SK-N-SH (cell line): ENCODE results near the gene CCDC40. TPM values are rescaled to one million over a fixed set of nuclear protein-coding genes. Genes with fewer than 3 reads are reported as not detected.

Source experiments
- CTCF ChIA-PET: fragments of 300-600, 350-600 bp; formaldehyde crosslinking; extraction: SDS; loops from one replicate; lab custom pipeline; 2021; lab: Yijun Ruan, JAX
- POLR2A ChIA-PET: fragments of 350-600 bp; sonication (Branson Sonifier 250); formaldehyde crosslinking; extraction: SDS; loops from one replicate; lab custom pipeline; 2020; ENCODE audit warnings: antibody characterized with exemption, inconsistent platforms; lab: Yijun Ruan, JAX
- DNase-seq: peaks from one replicate; pipeline ENCODE4 v3.0.0; 2012
- H2AFZ ChIP-seq: fragments of 200-600 bp; sonication (generic); 2 replicates; pipeline ENCODE4 v1.8.1; 2016; ENCODE audit warnings: antibody characterized with exemption, mild to moderate bottlenecking, low read depth
- H3F3A ChIP-seq: fragments of 200-600 bp; sonication (generic); replicated peaks from 2 replicates; pipeline ENCODE3; 2016; ENCODE audit warnings: antibody characterized with exemption, mild to moderate bottlenecking; ENCODE audit not compliant: insufficient read depth
- H3K27ac ChIP-seq, 2 experiments: fragments of 200-500 bp in 1 of 2; fragments of 200-600 bp in 1 of 2; sonication (Bioruptor generic) in 1 of 2; sonication (generic), shearing (Covaris generic) in 1 of 2; 2 replicates each; pipeline versions ENCODE4 v1.5.1 to v1.6.1; 2014 to 2016; ENCODE audit warnings: low read depth in 2 of 2, inconsistent platforms in 1 of 2, low read length in 1 of 2, mild to moderate bottlenecking in 1 of 2, mixed read lengths in 1 of 2
- H3K27me3 ChIP-seq: fragments of 200-600 bp; sonication (generic), shearing (Covaris generic); 2 replicates; pipeline ENCODE4 v1.6.1; 2016; ENCODE audit warnings: mixed run types; ENCODE audit not compliant: insufficient read depth
- H3K36me3 ChIP-seq, 2 experiments: fragments of 200-500 bp in 1 of 2; fragments of 200-600 bp in 1 of 2; sonication (Bioruptor generic) in 1 of 2; sonication (generic) in 1 of 2; replicated peaks in 1 of 2; 2 replicates each; pipeline versions ENCODE3 to v1.5.1; 2014 to 2016; ENCODE audit warnings: low read length in 1 of 2, mild to moderate bottlenecking in 1 of 2; ENCODE audit not compliant: insufficient read depth in 2 of 2, control insufficient read depth in 1 of 2
- H3K4me1 ChIP-seq, 2 experiments: fragments of 200-500 bp in 1 of 2; fragments of 200-600 bp in 1 of 2; sonication (Bioruptor generic) in 1 of 2; sonication (generic), shearing (Covaris generic) in 1 of 2; 2 replicates each; pipeline versions ENCODE4 v1.5.1 to v1.6.1; 2014 to 2016; ENCODE audit warnings: low read depth in 1 of 2, low read length in 1 of 2, mixed run types in 1 of 2; ENCODE audit not compliant: insufficient read depth in 2 of 2, control insufficient read depth in 1 of 2
- H3K4me2 ChIP-seq: fragments of 200-600 bp; sonication (generic), shearing (Covaris generic); 2 replicates; pipeline ENCODE4 v1.6.1; 2017; ENCODE audit warnings: mixed run types
- H3K4me3 ChIP-seq, 2 experiments: fragments of 200-500 bp in 1 of 2; fragments of 200-600 bp in 1 of 2; sonication (Bioruptor generic) in 1 of 2; sonication (generic), shearing (Covaris generic) in 1 of 2; 2 replicates each; pipeline versions ENCODE4 v1.5.1 to v1.8.1; 2014 to 2016; ENCODE audit warnings: low read depth in 2 of 2, inconsistent platforms in 1 of 2, low read length in 1 of 2, mild to moderate bottlenecking in 1 of 2, mixed read lengths in 1 of 2, moderate library complexity in 1 of 2
- H3K79me2 ChIP-seq: fragments of 200-600 bp; sonication (generic); 2 replicates; pipeline ENCODE4 v1.8.1; 2017; ENCODE audit warnings: mild to moderate bottlenecking; ENCODE audit not compliant: insufficient read depth
- H3K9ac ChIP-seq: fragments of 200-600 bp; sonication (generic); 2 replicates; pipeline ENCODE4 v1.6.1; 2017; ENCODE audit warnings: mixed run types
- H3K9me2 ChIP-seq: fragments of 200-600 bp; sonication (generic); 2 replicates; pipeline ENCODE4 v1.6.1; 2017; ENCODE audit warnings: mixed run types
- H3K9me3 ChIP-seq: fragments of 200-600 bp; sonication (generic); 2 replicates; pipeline ENCODE4 v1.6.1; 2017; ENCODE audit warnings: mixed run types, mild to moderate bottlenecking, moderate library complexity
- H4K20me1 ChIP-seq: fragments of 200-600 bp; sonication (generic); 2 replicates; pipeline ENCODE4 v1.6.1; 2017; ENCODE audit warnings: mild to moderate bottlenecking, mixed run types; ENCODE audit not compliant: insufficient read depth
- FOXJ3 ChIP-seq: sonication (generic); formaldehyde crosslinking; IDR thresholded peaks from 2 replicates; pipeline ENCODE4 v1.5.1; 2020; ENCODE audit warnings: mild to moderate bottlenecking, missing genetic modification reagents
- FOXM1 ChIP-seq: IDR thresholded peaks from 2 replicates; pipeline ENCODE4 v1.4.0; 2012; ENCODE audit warnings: low read depth, mild to moderate bottlenecking
- NFIC ChIP-seq: IDR thresholded peaks from 2 replicates; pipeline ENCODE4 v1.4.0; 2012; ENCODE audit warnings: borderline replicate concordance
- POLR2AphosphoS5 ChIP-seq: IDR thresholded peaks from 2 replicates; pipeline ENCODE4 v1.6.1; 2012; ENCODE audit warnings: low read depth, low read length
- RAD21 ChIP-seq: IDR thresholded peaks from 2 replicates; pipeline ENCODE4 v1.6.1; 2012; ENCODE audit warnings: mild to moderate bottlenecking, low read length
- RCOR1 ChIP-seq: fragments of 150-350 bp; IDR thresholded peaks from 2 replicates; pipeline ENCODE4 v1.6.1; 2017; ENCODE audit warnings: antibody characterized with exemption, low read length
- REST ChIP-seq: IDR thresholded peaks from 2 replicates; pipeline ENCODE4 v1.6.1; 2012; ENCODE audit warnings: mild to moderate bottlenecking, low read depth, low read length, moderate library complexity
- RFX5 ChIP-seq: IDR thresholded peaks from 2 replicates; pipeline ENCODE4 v1.6.1; 2012; ENCODE audit warnings: mild to moderate bottlenecking, improper control_type of control experiment, low read length
- SIN3A ChIP-seq: IDR thresholded peaks from 2 replicates; pipeline ENCODE4 v1.6.1; 2012; ENCODE audit warnings: low read depth, mild to moderate bottlenecking, low read length, moderate library complexity, borderline replicate concordance
- SMC3 ChIP-seq: IDR thresholded peaks from 2 replicates; pipeline ENCODE4 v1.6.1; 2012; ENCODE audit warnings: low read depth, low read length, improper control_type of control experiment
- TAF1 ChIP-seq: IDR thresholded peaks from 2 replicates; pipeline ENCODE4 v1.6.1; 2012; ENCODE audit warnings: low read depth, mild to moderate bottlenecking, low read length, moderate library complexity, borderline replicate concordance
- TEAD4 ChIP-seq: IDR thresholded peaks from 2 replicates; pipeline ENCODE4 v1.4.0; 2012; ENCODE audit warnings: mild to moderate bottlenecking, borderline replicate concordance; ENCODE audit not compliant: insufficient read depth
- USF1 ChIP-seq: IDR thresholded peaks from 2 replicates; pipeline ENCODE4 v1.4.0; 2012; ENCODE audit warnings: low read depth, borderline replicate concordance
- YY1 ChIP-seq: IDR thresholded peaks from 2 replicates; pipeline ENCODE4 v1.4.0; 2012; ENCODE audit warnings: low read depth, mild to moderate bottlenecking
- WGBS: methylation state at CpG from one replicate; pipeline ENCODE4 v1.1.6; 2017; ENCODE audit warnings: low lambda C conversion rate; 5-methylcytosine and 5-hydroxymethylcytosine counted together
- polyA plus RNA-seq, 3 experiments: library from polyadenylated mRNA; depleted of rRNA; stranded (reverse); fragments of >200 nt; gene quantifications; 2 replicates each; pipeline ENCODE4 v1.2.3, GENCODE V29; 2012

The CCDC40 gene
- polyA plus RNA-seq, 1 of the 3 experiments (the other 2 are of a cell fraction): 17.3 TPM

- TF ChIP-seq REST (no peak), NFIC (no peak)
Observed at GRCh38 chr17:80058311-80058955, 22.0 kb downstream of the CCDC40 start (continued).

GRCh38 chr17:80060644-80061043 is 24.2 kb downstream of the CCDC40 start:
- peaks cover 0 to 7% of the 10 kb centered on the region in 2 experiments for H3K36me3 ChIP-seq
- POLR2A ChIA-PET: no interaction called here
- CTCF ChIA-PET: interaction anchor here (1.0 kb wide), 1 partner anchor 22 kb away, joined by 4 read pairs; no protein-coding TSS in a partner anchor
- no peaks in the 10 kb centered on the region for H3K4me1 ChIP-seq
- no peak overlapping the region for H2AFZ ChIP-seq
- no peak overlapping the region for H3K4me3 ChIP-seq
- H3K27ac ChIP-seq: no peak overlapping the region
- H3K9ac ChIP-seq: no peak overlapping the region
- no peaks in the 10 kb centered on the region for H3K27me3 ChIP-seq
- H4K20me1 ChIP-seq: no peaks in the 10 kb centered on the region
- no peaks in the 10 kb centered on the region for H3K9me3 ChIP-seq
- DNase-seq: no peak
- no peaks in the 10 kb centered on the region for H3K9me2 ChIP-seq
- no peak overlapping the region for H3K4me2 ChIP-seq
- no peaks in the 10 kb centered on the region for H3K79me2 ChIP-seq
- 83% methylated on average over 4 of the region's 4 CpGs for WGBS
- H3F3A ChIP-seq: no peaks in the 10 kb centered on the region
- TF ChIP-seq RFX5 (no peak), POLR2AphosphoS5 (no peak), SMC3 (no peak), YY1 (no peak), FOXJ3 (CRISPR knock-in tag) (no peak), RAD21 (no peak)

- Histone ChIP-seq H3K9me2 (no peaks in the 10 kb centered on the region), H3F3A (no peaks in the 10 kb centered on the region), H3K27me3 (no peaks in the 10 kb centered on the region), H3K27ac (no peak overlapping the region), H3K9ac (no peak overlapping the region), H3K9me3 (no peaks in the 10 kb centered on the region), H3K4me3 (no peak overlapping the region), H4K20me1 (no peaks in the 10 kb centered on the region), H3K79me2 (no peaks in the 10 kb centered on the region), H3K4me2 (no peak overlapping the region), H2AFZ (no peak overlapping the region), H3K36me3 (peaks cover 0 to 8% of the 10 kb centered on the region in 2 experiments), H3K4me1 (no peaks in the 10 kb centered on the region)
- no peak for TF ChIP-seq TEAD4
- no peak for TF ChIP-seq TAF1
- no peak for TF ChIP-seq SIN3A
- no peak for TF ChIP-seq RCOR1
- TF ChIP-seq FOXM1: no peak
- TF ChIP-seq NFIC: no peak
- TF ChIP-seq USF1: no peak
- no peak for TF ChIP-seq YY1
- no peak for DNase-seq
- POLR2A ChIA-PET: no interaction called here
- CTCF ChIA-PET: no interaction called here
- WGBS: 96% methylated on average over 12 of the region's 12 CpGs
Observed at GRCh38 chr17:80061421-80061820, 25.0 kb downstream of the CCDC40 start.
